ENCODE measurements around the gene MAPK12.

Gene MAPK12

DNA sequence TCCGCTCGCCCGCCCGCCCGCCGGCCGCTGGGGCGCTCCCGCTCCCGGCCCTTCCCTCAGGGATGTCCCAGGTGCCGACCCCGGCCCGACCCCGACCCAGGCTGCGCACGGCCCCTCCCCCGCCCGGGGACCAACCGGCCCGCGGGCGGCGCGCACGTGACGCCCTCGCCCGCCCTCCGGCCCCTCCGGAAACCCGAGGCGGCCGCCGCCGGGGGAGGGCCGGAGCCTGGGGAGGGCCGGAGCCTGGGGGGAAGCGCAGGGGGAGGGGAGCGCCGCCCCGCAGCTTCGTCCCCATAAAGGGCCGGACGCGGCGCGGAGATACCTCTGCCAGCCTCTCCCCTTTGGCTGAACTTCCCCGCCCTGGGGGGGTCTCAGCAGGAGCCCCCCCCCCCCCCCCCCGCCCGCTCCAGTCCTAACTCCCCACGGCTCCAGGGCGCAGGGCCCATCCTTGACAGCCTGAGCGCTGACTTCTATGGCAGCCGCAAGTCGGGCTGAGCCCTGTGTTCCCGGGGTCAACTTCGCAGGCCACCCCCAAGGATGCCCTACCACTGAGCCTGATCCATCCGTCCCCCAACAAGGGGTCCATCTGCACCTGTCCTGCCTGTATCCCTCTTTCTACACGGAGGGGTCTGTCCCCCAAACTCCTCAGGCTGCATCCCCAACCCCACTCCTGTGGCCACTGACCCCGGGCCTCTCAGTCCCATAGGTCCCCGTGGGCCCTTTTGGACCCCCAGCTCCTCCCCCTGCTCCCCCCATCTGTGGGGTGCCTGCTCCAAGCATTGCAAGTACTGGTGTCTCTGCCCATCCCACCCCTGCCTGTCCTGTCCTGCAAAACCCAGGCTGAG, at the start of gene MAPK12:
Gene MAPK12, minus strand, starts transcription at position 69 of the 845 bp plus-strand sequence. CDS start 174 bp downstream, outside the sequence.
- DNase-seq: no peak

DNA sequence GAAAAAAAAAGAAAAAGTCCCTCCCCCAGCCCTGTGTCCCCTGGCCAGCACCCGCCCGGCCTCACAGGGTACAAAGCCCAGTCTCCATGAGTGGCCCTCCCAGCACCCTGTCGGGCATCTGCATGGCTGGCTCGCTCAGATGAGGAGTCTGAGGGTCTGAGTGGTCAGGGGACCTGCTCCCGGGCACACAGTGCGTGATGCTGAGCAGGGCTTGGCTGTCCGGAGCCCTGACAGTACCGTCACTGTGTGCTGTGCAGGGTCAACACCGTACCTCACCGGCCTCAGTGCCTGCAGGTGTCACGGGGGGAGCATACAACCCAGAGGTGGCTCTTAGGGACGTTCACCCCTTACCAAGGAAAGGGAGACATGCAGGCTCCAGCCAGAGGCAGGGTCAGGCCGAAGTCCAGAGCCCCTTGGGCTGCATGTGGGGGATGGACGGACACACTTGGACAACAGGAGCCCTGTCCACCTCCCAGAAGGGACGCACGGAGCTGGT, 49.5 kb upstream of the MAPK12 start:
- no peak for DNase-seq

DNA sequence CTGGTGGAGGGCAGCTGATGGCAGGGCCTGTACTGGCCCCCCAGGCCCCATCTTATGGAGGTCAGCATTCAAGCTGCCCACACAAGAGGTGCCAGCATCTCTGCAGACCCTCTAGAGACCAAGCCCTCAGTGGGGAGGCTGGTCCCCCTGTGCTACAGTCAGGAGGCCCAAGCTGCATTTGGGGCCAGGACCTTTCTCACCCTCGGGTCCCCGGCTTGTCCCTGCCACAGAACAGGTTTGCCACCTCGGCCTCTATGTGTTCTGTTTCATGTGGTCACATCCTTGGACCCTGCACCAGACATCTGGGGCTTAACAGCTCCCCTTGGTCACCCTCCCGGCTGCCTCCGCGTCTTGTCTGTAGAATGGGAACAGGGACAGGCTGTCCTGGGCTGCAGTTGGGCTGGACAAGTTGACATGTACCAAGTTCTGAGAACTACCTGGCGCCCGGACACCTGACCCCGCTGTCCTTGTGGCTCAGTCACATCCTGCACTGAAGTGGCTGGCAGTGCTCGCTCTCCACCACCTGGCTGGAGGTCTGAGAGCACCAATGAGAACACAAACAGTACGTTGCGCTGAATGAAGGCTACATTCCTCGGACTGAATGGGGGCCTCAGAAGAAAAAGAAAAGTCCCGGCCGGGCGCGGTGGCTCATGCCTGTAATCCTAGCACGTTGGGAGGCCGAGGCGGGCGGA, 48.7 kb upstream of the MAPK12 start:
- no peak for DNase-seq

DNA sequence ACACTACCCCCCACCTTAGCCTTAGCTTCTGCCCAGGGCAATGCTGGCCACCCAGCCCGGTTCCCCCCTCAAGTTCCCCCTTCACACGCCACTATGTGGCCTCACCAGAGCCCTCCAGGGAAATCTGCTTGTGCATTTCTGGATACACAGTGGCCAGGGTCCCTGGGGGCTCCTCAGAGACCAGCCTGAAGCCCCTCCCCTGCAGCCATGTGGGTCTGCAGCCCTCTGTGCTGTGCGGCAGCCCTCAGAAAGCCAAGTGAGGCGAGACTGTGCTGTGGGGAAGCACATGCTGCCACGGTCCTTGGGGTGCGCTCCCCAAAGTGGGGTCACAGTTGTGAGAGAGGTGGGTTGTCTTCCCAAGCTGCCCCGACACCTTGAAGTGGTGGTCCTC, 48.1 kb upstream of the MAPK12 start:
- DNase-seq: no peak

DNA sequence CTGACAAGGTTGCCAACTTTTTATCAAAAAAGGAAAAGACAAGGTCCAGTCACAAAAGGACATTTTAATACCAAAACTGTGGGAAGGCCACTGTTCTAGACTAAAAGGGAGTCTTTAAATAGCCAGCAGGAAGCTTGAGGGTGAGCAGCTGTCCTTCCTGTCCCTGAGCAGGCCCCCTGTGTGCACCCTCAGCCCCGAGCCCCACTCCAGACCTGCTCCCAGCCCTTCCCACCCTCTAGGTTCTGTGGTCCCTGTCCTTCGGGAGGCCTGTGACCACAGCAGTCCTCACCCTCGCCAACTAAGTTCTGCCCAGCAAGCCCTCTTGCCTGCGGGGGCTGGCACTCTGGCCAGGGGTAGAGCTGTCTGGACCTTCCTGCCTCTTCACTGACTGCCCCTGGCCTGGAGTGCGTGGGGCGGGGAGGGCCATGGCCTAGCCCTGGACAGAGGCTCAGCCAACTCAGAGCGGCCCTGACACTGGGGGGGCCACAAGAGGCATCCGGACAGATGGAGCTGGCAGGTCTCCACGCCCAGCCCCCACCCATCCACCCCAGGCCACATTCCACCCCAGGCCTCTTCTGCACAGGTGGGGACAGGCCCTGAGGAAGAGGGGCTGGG, 47.6 kb upstream of the MAPK12 start:
- DNase-seq: no peak

DNA sequence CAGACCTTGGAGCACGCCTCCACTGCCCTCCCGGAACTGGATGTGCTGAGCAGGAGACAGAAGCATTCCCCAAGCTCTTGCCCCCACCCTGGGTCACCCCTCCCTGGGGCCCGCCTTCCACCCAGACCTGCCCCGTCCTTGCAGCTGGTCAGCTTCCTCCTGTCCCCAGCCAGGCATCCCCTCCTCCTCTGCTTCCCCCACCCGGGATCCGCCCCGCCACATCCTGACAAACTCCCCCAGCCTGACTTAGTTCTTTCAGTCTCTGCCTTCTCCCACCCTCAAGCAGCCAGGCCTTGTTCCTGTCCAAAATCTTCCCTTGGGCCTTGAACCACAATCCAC, 47.1 kb upstream of the MAPK12 start:
- DNase-seq: no peak

DNA sequence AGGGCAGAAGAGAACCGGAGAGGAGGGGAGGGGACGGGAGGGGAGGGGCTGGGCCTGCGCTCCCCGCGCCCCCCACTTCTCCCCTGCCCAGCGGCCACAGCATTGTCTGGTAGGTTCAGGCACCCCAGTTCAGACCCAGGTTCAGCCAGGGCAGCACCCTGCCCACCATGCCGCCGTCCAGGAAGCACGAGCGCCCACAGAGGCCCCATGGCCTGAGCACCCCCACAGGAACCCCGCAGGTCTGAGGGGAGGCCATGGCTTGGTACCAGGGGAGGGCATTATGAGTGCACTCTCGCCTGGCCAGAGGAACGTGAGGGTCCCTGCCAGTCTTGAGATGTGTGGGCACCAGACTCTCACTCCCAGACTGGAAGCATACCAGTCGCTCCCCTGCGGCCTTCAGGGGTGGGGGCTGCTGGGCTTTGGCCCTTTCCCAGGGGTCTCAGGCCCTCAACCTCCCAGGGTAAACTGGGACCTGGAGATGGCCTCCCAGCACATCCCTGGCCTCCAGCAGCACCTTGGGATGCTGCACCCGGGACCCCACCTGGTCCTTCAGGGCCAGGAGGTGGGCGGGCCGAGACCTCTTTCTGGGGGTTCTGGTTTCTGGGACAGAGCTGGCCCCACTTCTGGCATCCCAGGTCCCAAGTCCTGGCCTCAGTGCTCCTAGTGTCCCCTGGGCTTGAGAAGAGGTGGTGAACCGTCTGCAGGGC, 46.6 kb upstream of the MAPK12 start:
- no peak for DNase-seq

DNA sequence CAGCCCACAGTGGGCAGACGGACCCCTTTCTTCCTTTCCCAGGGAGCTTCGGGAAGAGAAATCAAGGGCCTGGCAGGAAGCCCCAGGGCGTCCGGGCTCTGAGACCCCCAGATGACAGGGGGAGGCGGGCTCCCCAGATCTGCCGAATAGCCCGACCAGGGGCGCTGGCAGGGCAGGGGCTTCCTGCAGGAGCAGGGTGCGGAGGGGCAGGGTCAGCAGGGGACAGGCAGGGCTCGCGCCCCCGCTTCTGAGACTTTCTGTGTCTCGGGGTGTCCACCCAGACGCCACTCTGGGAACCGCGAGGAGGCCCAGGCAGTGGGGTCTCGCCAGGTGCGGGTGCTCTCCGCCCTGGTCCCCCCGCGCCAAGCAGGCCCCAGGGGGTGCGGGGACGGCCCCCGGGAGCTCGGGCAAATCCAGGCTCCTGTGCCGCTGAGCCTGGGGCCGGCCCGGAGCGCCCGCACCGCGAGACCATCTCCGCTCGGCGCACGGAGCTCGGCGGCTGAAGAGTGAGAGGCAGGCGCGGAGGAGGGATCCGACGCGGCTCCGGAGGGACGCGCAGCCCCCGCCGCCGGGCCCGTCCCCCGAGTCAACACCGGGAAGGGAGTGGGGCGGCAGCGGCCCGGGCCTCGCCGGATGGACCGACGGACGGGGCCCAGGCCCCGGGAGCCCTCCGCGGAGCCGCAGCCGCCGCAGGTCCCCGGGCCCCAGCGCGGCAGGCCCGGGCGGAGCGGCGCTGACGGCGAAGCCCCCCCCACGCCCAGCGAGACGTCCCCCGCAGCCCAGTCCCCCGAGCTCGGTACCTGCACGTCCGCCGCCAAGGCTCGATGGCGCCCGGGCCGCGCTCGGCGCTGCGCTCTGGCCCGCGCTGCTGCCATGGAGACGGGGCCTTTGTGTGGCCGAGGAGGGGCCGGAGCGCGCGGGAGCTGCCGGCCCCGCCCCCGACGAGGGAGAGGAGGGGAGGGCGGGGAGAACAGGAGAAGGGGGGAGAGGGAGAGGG, 45.6 kb upstream of the MAPK12 start, which contains the start of gene PLXNB2:
Gene PLXNB2, minus strand, starts transcription at position 894 of the 997 bp plus-strand sequence. CDS start 17,062 bp downstream, outside the sequence.
- no peak for DNase-seq

DNA sequence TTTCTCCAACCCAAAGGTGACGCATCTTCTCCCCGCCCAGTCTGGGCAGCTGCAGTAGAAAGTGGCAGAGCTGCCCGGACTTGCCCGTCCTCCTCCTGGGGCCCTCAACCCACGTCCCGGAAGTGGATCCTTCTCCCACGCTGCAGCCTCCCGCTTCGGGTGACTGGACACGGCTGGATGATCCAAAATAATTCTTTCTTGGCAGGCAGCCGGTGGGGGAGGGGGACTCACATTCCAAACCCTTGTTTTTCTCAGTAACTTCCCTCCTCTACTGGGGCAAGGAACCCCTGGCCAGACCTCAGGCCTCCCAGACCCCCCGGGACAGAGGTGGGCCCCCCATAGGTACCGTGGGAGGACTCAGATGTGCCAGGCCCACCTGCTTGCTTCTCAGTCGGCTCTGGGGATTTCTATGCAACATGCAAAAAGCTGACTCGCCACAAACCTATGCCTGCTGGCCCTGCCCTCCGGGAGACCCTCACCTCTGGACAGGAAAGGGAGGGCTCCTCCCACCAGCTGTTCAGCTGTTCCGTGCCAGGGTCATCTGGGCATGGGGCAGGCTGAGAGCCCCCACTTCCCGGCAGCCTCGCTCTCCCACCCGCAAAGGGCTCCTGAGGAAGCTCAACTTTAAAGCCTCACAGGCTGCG, 44.6 kb upstream of the MAPK12 start:
- DNase-seq: peak in 1 of 2 experiments; percentile 11

DNA sequence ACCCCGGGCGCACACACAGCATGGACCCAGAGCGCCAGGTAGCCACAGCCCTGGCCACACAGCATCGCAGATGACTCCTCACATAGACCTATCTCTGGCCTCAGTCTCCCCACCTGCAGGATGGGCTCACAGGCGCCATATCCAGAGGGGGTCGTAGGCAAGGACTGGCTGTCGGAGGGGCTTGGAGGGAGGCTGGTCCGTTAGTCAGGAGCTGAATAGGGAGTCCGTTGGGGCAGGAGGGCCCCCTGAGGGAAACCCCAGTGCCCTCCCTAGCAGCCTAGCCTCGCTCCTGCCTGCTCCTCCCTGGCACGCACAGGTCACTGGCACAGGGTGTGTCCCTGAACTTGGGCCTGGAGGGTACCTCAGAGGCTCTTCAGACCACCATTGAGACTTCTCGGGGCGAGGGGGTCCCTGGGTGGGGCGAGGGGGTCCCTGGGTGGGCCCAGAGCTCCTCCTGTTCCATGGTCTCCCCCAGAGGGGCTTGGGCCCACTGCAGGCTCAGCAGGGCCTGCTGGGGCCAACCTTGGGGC, 44.0 kb upstream of the MAPK12 start:
- no peak for DNase-seq

DNA sequence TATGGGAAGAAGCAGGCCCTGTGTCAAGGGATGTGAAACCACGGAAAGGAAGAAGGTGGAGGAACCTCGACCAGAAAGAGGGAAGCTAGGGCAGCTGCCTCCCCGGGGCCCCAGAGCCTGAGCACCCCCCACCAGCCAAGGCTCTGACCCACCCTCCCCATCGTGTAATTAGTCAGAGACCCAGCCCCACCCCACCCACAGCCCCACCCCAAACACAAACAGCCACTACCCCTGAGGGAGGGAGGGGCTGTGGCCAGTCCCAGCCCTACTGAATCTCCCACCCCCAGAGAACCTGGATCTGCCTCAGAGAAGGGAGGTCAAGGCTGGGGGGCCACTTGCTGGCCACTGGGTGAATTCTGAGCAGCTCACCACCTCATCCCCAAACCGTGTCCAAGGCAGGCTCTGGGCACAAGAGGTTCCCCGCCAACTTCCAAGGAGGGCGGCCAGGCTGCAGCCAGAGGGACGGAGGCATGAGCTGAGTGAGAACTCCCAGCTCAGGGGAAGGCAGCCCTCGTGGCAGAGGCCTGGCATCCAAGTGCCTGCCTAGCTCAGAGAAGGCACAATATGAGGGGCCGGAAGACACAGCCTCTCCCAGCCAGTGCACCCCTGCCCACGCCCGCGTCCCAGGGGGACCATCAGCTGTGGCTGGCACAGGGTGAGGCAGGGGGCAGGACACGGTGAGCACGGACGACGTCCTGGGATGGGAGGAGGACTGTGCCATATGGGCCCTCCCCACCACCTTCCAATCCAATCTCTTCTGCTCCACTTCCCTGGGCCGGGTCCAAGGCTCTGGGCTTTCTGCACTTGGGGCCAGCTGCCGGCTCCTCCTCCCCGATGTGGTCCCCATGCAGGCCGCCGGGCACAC, 43.3 kb upstream of the MAPK12 start:
- DNase-seq: no peak

DNA sequence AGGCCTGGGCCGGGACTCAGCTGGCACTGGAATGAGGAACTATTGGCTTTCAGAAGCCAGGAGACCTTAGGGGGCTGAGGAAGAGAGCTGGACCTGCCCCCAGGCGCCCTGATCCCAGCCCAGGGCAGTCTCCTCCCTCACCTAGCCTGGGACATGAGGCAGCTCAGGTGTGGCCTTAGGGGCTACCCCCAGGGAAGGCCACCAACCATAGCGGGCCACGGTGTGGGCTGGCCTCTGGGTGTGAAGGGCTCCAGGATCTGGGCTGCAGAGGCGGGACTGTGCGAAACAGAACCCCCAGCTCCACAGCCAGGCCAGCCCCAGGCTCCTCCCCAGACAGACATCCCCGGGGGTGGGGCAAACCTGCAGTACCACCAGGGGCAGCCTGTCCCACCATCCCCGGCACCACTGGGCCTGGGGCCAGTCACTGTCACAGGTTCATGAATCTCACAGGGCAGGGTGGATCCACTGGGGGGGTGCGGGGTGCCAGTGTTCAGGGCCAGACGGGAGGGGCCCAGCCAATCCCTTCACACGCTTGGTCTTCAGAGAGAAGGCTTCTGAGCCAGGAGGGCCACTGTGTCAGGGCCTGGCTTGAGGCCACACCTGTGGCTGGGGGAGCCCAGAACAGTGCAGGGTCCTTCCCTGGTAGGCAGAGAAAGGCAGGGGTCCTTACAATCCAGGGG, 42.5 kb upstream of the MAPK12 start:
- peak in 1 of 2 experiments; percentile 6 for DNase-seq

DNA sequence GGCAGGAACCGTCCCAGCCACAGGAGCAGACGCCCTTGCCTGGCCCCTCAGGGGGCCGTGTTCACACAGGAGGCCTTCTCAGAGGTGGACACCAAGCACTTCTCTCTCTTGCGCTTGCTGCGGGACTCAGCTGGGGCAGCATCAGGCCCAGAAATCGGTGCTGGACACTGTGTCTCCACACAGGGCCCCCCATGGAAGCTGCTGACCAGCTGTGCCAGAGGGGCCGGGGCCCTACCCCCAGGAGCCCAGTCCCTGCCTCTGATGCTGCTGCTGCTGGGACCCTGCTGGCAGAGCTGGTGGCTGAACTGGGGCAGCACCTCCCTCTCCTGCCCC, 42.0 kb upstream of the MAPK12 start:
- no peak for DNase-seq

DNA sequence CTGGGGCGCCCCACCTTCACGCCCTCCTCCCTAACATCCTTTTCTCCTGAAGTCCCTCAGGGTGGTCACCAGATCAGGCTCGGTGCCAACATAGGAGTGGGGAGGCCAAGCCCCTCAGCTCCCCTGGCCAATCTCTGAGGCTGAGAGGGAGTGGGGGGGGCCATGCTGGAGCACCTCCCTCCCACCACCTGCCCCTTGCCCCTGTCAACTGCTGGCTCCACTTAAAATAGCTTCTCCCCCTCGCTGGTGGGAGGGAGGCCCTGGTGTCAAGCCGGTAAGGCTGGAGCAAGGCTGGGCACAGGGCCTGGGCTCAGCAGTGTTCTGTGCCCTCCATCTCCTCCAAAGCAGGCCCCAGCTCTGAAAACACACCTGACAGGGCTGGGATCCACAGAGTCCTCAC, 41.1 kb upstream of the MAPK12 start:
- DNase-seq: no peak

DNA sequence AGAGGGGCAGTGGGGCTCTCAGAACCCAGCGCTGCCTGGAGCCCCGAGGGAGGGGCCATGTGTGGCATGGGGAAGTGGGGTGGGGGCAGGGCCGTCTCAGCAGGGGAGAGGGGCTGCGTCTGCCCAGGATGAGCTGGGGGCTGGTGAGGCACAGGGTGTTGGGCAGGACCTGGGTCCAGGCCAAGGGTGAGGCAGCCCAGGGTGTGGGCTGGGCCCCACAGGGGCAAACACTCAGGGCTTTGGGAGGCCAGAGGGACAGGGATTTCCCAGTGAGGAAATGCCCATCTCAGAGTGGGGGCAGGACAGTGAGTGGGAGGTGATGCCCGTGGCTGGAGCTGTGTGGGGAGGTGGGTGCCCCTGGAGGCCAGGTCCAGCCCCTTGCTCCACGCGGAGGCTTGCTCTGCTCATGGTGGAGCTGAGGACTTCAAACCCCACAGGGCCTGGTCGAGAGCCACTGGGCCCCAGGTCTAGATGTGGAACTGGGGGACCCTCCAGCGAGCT, 40.6 kb upstream of the MAPK12 start:
- DNase-seq: no peak

DNA sequence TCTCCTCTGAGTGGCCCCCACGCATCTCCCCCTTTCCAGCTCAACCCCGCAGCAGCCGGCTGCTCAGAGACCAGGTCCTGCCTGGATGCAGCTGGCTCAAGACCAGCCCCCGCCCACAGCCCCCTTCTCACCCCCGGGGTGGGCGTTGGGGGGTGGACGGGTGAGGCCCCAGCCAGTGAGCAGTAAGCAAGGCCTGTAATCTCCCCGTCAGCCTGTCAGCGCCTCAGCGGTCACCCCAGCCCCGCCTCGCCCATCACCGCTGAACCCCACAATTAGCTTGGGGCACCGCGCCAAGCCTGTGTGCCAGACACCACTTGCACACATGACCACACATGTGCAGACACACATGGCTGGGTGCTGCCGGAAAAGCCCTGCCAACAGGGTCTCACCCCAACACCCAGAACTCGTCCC, 40.1 kb upstream of the MAPK12 start:
- DNase-seq: no peak

DNA sequence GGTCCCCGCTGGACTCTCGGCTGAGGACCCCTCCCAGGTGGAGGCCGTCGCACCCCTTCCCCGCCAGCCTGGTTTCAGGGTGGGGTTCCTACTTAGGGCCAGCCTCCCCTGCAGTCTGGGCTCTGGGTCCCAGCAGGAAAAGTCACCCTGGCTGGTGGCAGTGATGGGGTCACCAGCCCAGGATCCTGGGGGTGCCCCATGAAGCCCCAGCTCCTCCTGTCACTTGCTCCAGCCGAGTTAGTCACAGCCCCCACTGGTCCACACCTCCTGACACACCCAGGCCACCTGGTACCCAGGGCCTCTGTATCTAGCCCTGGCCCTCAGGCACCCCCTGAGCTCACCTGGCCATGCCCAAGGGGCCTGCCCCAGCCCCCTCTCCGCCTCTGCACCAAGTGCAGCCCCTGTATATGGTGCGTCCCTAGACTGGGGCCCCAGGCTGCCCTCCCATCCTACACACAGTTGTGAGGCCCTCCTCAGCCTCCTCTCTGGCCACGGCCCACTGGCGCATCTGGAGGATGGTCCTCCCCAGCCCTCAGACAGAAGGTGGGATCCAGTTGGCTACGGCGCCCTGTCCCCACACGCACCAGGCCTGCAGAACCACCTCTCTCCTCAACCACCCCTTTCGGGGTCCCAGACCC, 39.3 kb upstream of the MAPK12 start:
- DNase-seq: no peak

DNA sequence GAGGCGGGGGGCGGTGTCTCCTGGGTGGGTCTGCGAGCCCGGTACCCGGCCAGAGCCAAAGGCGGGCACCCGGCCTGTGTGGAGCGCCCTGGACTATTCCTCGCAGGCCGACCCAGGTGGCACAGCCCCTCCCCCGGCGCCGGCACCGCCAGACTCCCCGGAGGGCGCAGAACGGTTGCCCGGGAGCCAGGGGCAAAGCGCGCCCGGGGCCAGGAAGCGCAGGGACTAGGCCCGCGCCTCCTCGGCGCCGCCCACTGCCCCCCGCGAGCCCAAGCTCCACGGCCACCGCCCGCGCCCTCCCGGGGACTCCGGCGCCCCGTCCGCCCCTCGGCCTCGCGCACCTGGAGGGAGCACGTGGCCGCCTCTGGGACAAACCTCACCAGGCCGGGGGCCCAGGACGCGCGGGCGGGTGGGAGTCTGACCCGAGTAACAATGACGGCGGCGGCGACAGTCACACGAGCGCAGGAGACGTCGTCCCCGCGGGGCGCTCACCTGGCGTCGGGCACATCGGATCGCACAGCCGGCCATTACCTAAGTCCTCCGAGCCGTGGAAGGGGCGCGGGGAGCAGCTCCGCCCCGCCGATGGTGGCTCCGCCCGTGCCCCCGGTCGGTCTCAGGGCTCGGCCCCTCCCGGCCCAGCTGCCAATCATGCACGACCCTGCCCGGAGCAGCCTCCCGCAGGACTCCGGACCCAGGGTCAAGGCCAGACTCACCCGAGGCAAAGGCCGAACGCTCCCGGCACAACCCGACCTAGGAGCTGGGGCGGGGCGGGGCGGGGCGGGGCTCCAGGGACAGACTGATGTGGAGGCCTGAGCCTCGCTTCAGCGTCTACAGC, 38.5 kb upstream of the MAPK12 start:
- DNase-seq: no peak

Data from AML-193 (cell line).